NT2/D1 (cell line): ENCODE results near the gene SGCB.

Experiments
- YY1 ChIP-seq: IDR thresholded peaks from 2 replicates; pipeline ENCODE4 v1.6.1; 2011; ENCODE audit not compliant: insufficient read length, insufficient read depth
- ZNF274 ChIP-seq: IDR thresholded peaks from 2 replicates; pipeline ENCODE4 v1.6.1; 2011; ENCODE audit warnings: mild to moderate bottlenecking, low read depth, low read length

DNA sequence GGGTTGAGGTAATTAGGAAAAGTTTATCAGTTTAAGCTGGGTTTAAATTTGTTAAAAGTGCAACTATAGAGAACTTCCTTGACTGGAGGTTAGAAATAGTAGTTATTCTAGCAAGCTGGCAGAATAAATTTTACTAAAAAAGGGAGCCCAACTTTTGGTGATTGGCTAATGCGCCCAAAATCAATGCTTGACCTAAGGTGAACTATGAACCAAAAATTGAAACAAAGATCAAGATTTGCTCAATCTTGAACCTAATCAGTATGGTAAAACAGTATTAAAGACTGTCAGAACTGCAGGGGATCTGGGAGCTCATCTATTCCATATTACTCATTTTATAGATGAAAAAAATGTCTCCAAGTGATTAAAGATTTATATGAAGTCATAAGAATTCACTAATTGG lies 6.9 kb upstream of the SGCB start:
- TF ChIP-seq ZNF274 (no peak), YY1 (no peak)
